Panc1 (cell line): Measurements from ENCODE around the gene MISP3. TPM values are rescaled to one million over a fixed set of nuclear protein-coding genes. Genes with fewer than 3 reads are reported as not detected.

Experiments used
- ATAC-seq: fragments of 200-7000 bp; cut with Tn5 transposase; 2 replicates; pipeline ENCODE4 v1.9.1; 2020; ENCODE audit warnings: mild to moderate bottlenecking, moderate library complexity
- BruUV-seq: library from RNA; stranded (reverse); fragments of 400-500 nt; replicated peaks from 2 replicates; lab custom pipeline; 2021; lab: Mats Ljungman, UMichigan
- CTCF ChIA-PET: fragments of 300-600 bp; sonication (Branson Sonifier 250); formaldehyde crosslinking; loops from one replicate; lab custom pipeline; 2022; ENCODE audit warnings: antibody characterized with exemption; lab: Charles Lee
- POLR2A ChIA-PET: fragments of 300-600 bp; sonication (Branson Sonifier 250); formaldehyde crosslinking; loops from one replicate; lab custom pipeline; 2022; ENCODE audit warnings: antibody characterized with exemption; lab: Charles Lee
- DNase-seq: peaks from one replicate; pipeline ENCODE4 v3.0.0-alpha.2; 2010; ENCODE audit warnings: low read depth, low spot score
- H3K27ac ChIP-seq: 2 replicates; pipeline ENCODE4 v1.5.1; 2011; ENCODE audit warnings: mild to moderate bottlenecking, low read length, inconsistent platforms
- H3K27me3 ChIP-seq: fragments of 200-500 bp; sonication (Bioruptor generic); 2 replicates; pipeline ENCODE4 v1.6.0; 2014; ENCODE audit warnings: low read length, inconsistent platforms; ENCODE audit not compliant: control insufficient read depth, insufficient read depth
- H3K36me3 ChIP-seq: fragments of 200-500 bp; sonication (Bioruptor generic); 2 replicates; pipeline ENCODE4 v1.5.1; 2014; ENCODE audit warnings: inconsistent platforms, mild to moderate bottlenecking, low read length, moderate library complexity; ENCODE audit not compliant: control insufficient read depth, insufficient read depth
- H3K4me1 ChIP-seq: 2 replicates; pipeline ENCODE4 v1.5.1; 2011; ENCODE audit warnings: inconsistent platforms, mild to moderate bottlenecking, low read length, moderate library complexity; ENCODE audit not compliant: control insufficient read depth, insufficient read depth
- H3K4me3 ChIP-seq, 2 experiments: 2 replicates each; pipeline ENCODE4 v1.5.1; 2011 to 2012; ENCODE audit warnings: low read depth in 2 of 2, low read length in 2 of 2, mild to moderate bottlenecking in 2 of 2, inconsistent platforms in 1 of 2, moderate library complexity in 1 of 2
- H3K9me3 ChIP-seq: fragments of 200-500 bp; sonication (Bioruptor generic); 2 replicates; pipeline ENCODE4 v1.5.1; 2014; ENCODE audit warnings: low read depth, mild to moderate bottlenecking, inconsistent platforms, low read length, moderate library complexity; ENCODE audit not compliant: control insufficient read depth, insufficient read depth
- CTCF ChIP-seq: fragments of 450-650 bp; IDR thresholded peaks from 2 replicates; pipeline ENCODE4 v1.5.1; 2017; ENCODE audit warnings: mild to moderate bottlenecking
- POLR2AphosphoS5 ChIP-seq: IDR thresholded peaks from 2 replicates; pipeline ENCODE4 v1.6.1; 2012; ENCODE audit warnings: mild to moderate bottlenecking, low read depth, low read length, moderate library complexity
- REST ChIP-seq, 2 experiments: IDR thresholded peaks; 2 replicates each; pipeline ENCODE4 v1.6.1; 2011 to 2012; ENCODE audit warnings: low read depth in 2 of 2, control low read depth in 1 of 2, low read length in 1 of 2, mild to moderate bottlenecking in 1 of 2, moderate library complexity in 1 of 2; ENCODE audit not compliant: insufficient read depth in 1 of 2
- SIN3A ChIP-seq: IDR thresholded peaks from 2 replicates; pipeline ENCODE4 v1.6.1; 2012; ENCODE audit warnings: low read depth, mild to moderate bottlenecking, low read length, moderate library complexity, borderline replicate concordance; ENCODE audit not compliant: insufficient read depth
- TCF7L2 ChIP-seq: IDR thresholded peaks from 2 replicates; pipeline ENCODE4 v1.6.1; 2011; ENCODE audit warnings: mild to moderate bottlenecking, low read depth, low read length, inconsistent platforms
- in situ Hi-C: cut with HindIII; loops from 2 replicates; pipeline ENCODE4 v1.10.0; 2016; ENCODE audit warnings: low sequenced_read_pairs, low pct_unique_long_range_greater_than_20kb
- intact Hi-C: fragments of 100-400 bp; cut with micrococcal nuclease; formaldehyde crosslinking; loops from one replicate; pipeline ENCODE4 v1.10.0; 2022; ENCODE audit not compliant: unreplicated experiment
- total RNA-seq: library from RNA; stranded (reverse); gene quantifications from one replicate; pipeline ENCODE4 v1.2.1, GENCODE V29; 2021; ENCODE audit not compliant: unreplicated experiment

MISP3 gene
- total RNA-seq, 1 experiment from 2014 or later = 1.5 TPM

GRCh38 chr19:14116525-14116917, 43.9 kb downstream of the MISP3 start:
- TF ChIP-seq TCF7L2 = no peak
- no peak for TF ChIP-seq CTCF
- TF ChIP-seq SIN3A = no peak
- TF ChIP-seq POLR2AphosphoS5 = no peak
- no peak for TF ChIP-seq REST (IDR thresholded peaks at IDR 0.05; ENCODE audit: insufficient read depth in 1 of 2, low read depth in 2 of 2, low read length in 1 of 2)
- ATAC-seq = no peak
- no peaks in the 10 kb centered on the region for H3K36me3 ChIP-seq
- ChIA-PET POLR2A (no interaction called here), CTCF (no interaction called here)
- in situ Hi-C loops (no loop called here), intact Hi-C loops (no loop called here)
- no TSS peak for BruUV-seq
- H3K27me3 ChIP-seq = no peaks in the 10 kb centered on the region
- DNase-seq = no peak
- H3K9me3 ChIP-seq = no peaks in the 10 kb centered on the region
- H3K4me1 ChIP-seq = peaks cover 42% of the 10 kb centered on the region
- H3K27ac ChIP-seq = peak overlapping the region; percentile 68
- peak overlapping the region; percentile 62 to 65 for H3K4me3 ChIP-seq

- in situ Hi-C loops (no loop called here), intact Hi-C loops (no loop called here)
- Histone ChIP-seq H3K4me3 (peak overlapping the region; percentile 62 to 65), H3K27ac (peak overlapping the region; percentile 68), H3K27me3 (no peaks in the 10 kb centered on the region), H3K4me1 (peaks cover 42% of the 10 kb centered on the region), H3K36me3 (no peaks in the 10 kb centered on the region), H3K9me3 (no peaks in the 10 kb centered on the region)
- ATAC-seq = no peak
- CTCF ChIA-PET = interaction anchor here (0.6 kb wide), 1 partner anchor 170 kb away, joined by 5 read pairs; no protein-coding TSS in a partner anchor
- TF ChIP-seq CTCF (no peak), TCF7L2 (no peak), POLR2AphosphoS5 (no peak), REST (IDR thresholded peaks at IDR 0.05; ENCODE audit: insufficient read depth in 1 of 2, low read depth in 2 of 2, low read length in 1 of 2) (no peak), SIN3A (no peak; the same call in 1 of the 2 replicates)
- BruUV-seq = no TSS peak
- POLR2A ChIA-PET = interaction anchor here (0.6 kb wide), 1 partner anchor 18 kb away, joined by 7 read pairs; no protein-coding TSS in a partner anchor
- no peak for DNase-seq
These were observed 44.5 kb downstream of the MISP3 start for GRCh38 chr19:14116918-14117578.
